CD4-positive, alpha-beta T cell (primary cell): Measurements from ENCODE around the gene UROD. TPM values are rescaled to one million over a fixed set of nuclear protein-coding genes. Genes with fewer than 3 reads are reported as not detected.

Source experiments
- ATAC-seq: fragments of 200-7000 bp; cut with Tn5 transposase; one replicate; pipeline ENCODE4 v1.10.0; 2022; ENCODE audit warnings: mild to moderate bottlenecking; ENCODE audit not compliant: poor library complexity
- CTCF ChIA-PET: fragments of 350-600 bp; sonication (Branson Sonifier 250); formaldehyde crosslinking; loops from one replicate; lab custom pipeline; 2021; ENCODE audit warnings: antibody characterized with exemption, inconsistent platforms; lab: Charles Lee
- POLR2A ChIA-PET: fragments of 350-600 bp; sonication (Branson Sonifier 250); formaldehyde crosslinking; loops from one replicate; lab custom pipeline; 2021; ENCODE audit warnings: antibody characterized with exemption, inconsistent platforms; lab: Charles Lee
- DNase-seq, 14 experiments: peaks; one replicate each; pipeline ENCODE4 v3.0.0-alpha.2; 2013 to 2020; ENCODE audit warnings: mixed read lengths in 2 of 14
- H3K27ac ChIP-seq, 2 donors: one replicate each; pipeline versions ENCODE4 v1.5.1 to v1.7.0; 2013; ENCODE audit warnings: low read length in 2 of 2, low read depth in 1 of 2, mild to moderate bottlenecking in 1 of 2
- H3K27me3 ChIP-seq, 2 experiments: 1 replicate in 1 of 2; 2 replicates in 1 of 2; pipeline versions ENCODE4 v1.6.1 to v1.7.0; 2013; ENCODE audit warnings: low read length in 2 of 2, control low read depth in 1 of 2, mild to moderate bottlenecking in 1 of 2, moderate library complexity in 1 of 2; ENCODE audit not compliant: insufficient read depth in 2 of 2, control insufficient read depth in 1 of 2
- H3K36me3 ChIP-seq: one replicate; pipeline ENCODE4 v1.6.1; 2013; ENCODE audit warnings: low read length, control low read depth; ENCODE audit not compliant: insufficient read depth
- H3K4me1 ChIP-seq: one replicate; pipeline ENCODE4 v1.6.1; 2013; ENCODE audit warnings: low read length, control low read depth; ENCODE audit not compliant: insufficient read depth
- H3K4me3 ChIP-seq: one replicate; pipeline ENCODE4 v1.5.1; 2013; ENCODE audit warnings: mild to moderate bottlenecking, low read length, moderate library complexity
- H3K9me3 ChIP-seq, 2 experiments: 1 replicate in 1 of 2; 2 replicates in 1 of 2; pipeline versions ENCODE4 v1.6.1 to v1.7.0; 2013; ENCODE audit warnings: low read length in 2 of 2, mild to moderate bottlenecking in 2 of 2, control low read depth in 1 of 2, moderate library complexity in 1 of 2; ENCODE audit not compliant: control insufficient read depth in 1 of 2, insufficient read depth in 1 of 2
- H3K27ac Mint-ChIP-seq: one replicate; pipeline ENCODE4 v1.8.0; 2020; ENCODE audit warnings: mixed read lengths
- H3K27me3 Mint-ChIP-seq: one replicate; pipeline ENCODE4 v1.8.0; 2021; ENCODE audit warnings: mixed read lengths
- H3K36me3 Mint-ChIP-seq: one replicate; pipeline ENCODE4 v1.8.0; 2021; ENCODE audit warnings: low read depth, mixed read lengths
- H3K4me1 Mint-ChIP-seq: one replicate; pipeline ENCODE4 v1.8.0; 2021; ENCODE audit warnings: low read depth, mixed read lengths
- H3K4me3 Mint-ChIP-seq: one replicate; pipeline ENCODE4 v1.8.0; 2020; ENCODE audit warnings: mild to moderate bottlenecking, mixed read lengths
- H3K9me3 Mint-ChIP-seq: one replicate; pipeline ENCODE4 v1.8.0; 2020; ENCODE audit warnings: mixed read lengths
- CTCF ChIP-seq: fragments of 200-600 bp; IDR thresholded peaks from one replicate; pipeline ENCODE4 v1.8.0; 2022; ENCODE audit warnings: antibody characterized with exemption, mild to moderate bottlenecking
- intact Hi-C, 2 experiments: fragments of 100-400 bp; cut with DNase I in 1 of 2; cut with micrococcal nuclease in 1 of 2; formaldehyde crosslinking; loops; one replicate each; pipeline versions ENCODE4 v1.15.1 to v1.9.0; 2023 to 2025; cut with DNase I, micrococcal nuclease
- total RNA-seq, 174 experiments: library from RNA in 2 of 174; stranded (reverse) in 2 of 174; gene quantifications; one replicate each; pipeline ENCODE4 v1.2.3 and lab custom pipeline; 2021 to 2026

Gene UROD
- total RNA-seq, 2 experiments from 2014 or later, result 41.0 to 42.4 TPM

GRCh38 chr1:44985747-44986359, 26.2 kb upstream of the UROD start:
- no peaks in the 10 kb centered on the region for H3K27me3 Mint-ChIP-seq
- peaks cover 3% of the 10 kb centered on the region for H3K36me3 ChIP-seq
- no peaks in the 10 kb centered on the region for H3K27me3 ChIP-seq
- ATAC-seq (no peak), DNase-seq (no peak)
- TF ChIP-seq CTCF, result no peak
- peak overlapping the region; percentile 99 for H3K4me3 Mint-ChIP-seq
- no peaks in the 10 kb centered on the region for H3K9me3 Mint-ChIP-seq
- ChIA-PET CTCF (interaction anchor here (0.6 to 1.8 kb wide), 4 partner anchors 10 to 200 kb away, joined by 3 to 7 read pairs (median 4); partner anchors contain the start of gene HECTD3), POLR2A (interaction anchor here (0.6 to 2.4 kb wide), 17 partner anchors 26 to 565 kb away, joined by 3 to 51 read pairs (median 4); partner anchors contain the start of genes AKR1A1, BTBD19, CCDC163 and DYNLT4)
- H3K4me3 ChIP-seq, result peak overlapping the region; percentile 73
- H3K27ac ChIP-seq, result no peak overlapping the region
- intact Hi-C loops, result loop anchor here (1.0 to 10.0 kb wide), 6 partner anchors 25 to 249 kb away; partner anchors contain the start of genes BTBD19 (in 1 of the 2), DYNLT4 (in 1 of the 2), HECTD3 (in 1 of the 2) and KIF2C (in 1 of the 2)
- H3K4me1 ChIP-seq, result peaks cover 20% of the 10 kb centered on the region
- peaks cover 32% of the 10 kb centered on the region for H3K4me1 Mint-ChIP-seq
- H3K9me3 ChIP-seq, result no peaks in the 10 kb centered on the region
- peaks cover 13% of the 10 kb centered on the region for H3K36me3 Mint-ChIP-seq
- H3K27ac Mint-ChIP-seq, result peak overlapping the region; percentile 74

- Mint-ChIP-seq H3K4me3 (peak overlapping the region; percentile 65), H3K4me1 (peaks cover 19% of the 10 kb centered on the region), H3K36me3 (peaks cover 6% of the 10 kb centered on the region), H3K27ac (no peak overlapping the region), H3K9me3 (no peaks in the 10 kb centered on the region), H3K27me3 (no peaks in the 10 kb centered on the region)
- DNase-seq (no peak), ATAC-seq (no peak)
- ChIA-PET POLR2A (interaction anchor here (0.6 to 1.8 kb wide), 2 partner anchors 23 to 317 kb away, joined by 3 to 6 read pairs; partner anchors contain the start of genes HECTD3 and UROD), CTCF (interaction anchor here (0.7 kb wide), 1 partner anchor 182 kb away, joined by 3 read pairs; no protein-coding TSS in a partner anchor)
- peaks cover 20% of the 10 kb centered on the region for H3K4me1 ChIP-seq
- H3K36me3 ChIP-seq, result no peaks in the 10 kb centered on the region
- no peak for TF ChIP-seq CTCF
- H3K27ac ChIP-seq, result no peak overlapping the region
- no peaks in the 10 kb centered on the region for H3K9me3 ChIP-seq
- intact Hi-C loops, result loop anchor here (5.0 to 10.0 kb wide), 3 partner anchors 151 to 251 kb away; partner anchors contain the start of genes BTBD19 (in 1 of the 2), DYNLT4 (in 1 of the 2), KIF2C (in 1 of the 2) and PLK3 (in 1 of the 2)
- no peaks in the 10 kb centered on the region for H3K27me3 ChIP-seq
- H3K4me3 ChIP-seq, result no peak overlapping the region
Measured at GRCh38 chr1:44988531-44989156, 23.4 kb upstream of the UROD start.

GRCh38 chr1:44994309-44994898, 17.6 kb upstream of the UROD start:
- Mint-ChIP-seq H3K36me3 (no peaks in the 10 kb centered on the region), H3K4me3 (no peak overlapping the region), H3K9me3 (no peaks in the 10 kb centered on the region), H3K27ac (no peak overlapping the region), H3K27me3 (no peaks in the 10 kb centered on the region), H3K4me1 (no peaks in the 10 kb centered on the region)
- H3K9me3 ChIP-seq, result no peaks in the 10 kb centered on the region
- ChIA-PET POLR2A (no interaction called here), CTCF (no interaction called here)
- H3K27me3 ChIP-seq, result no peaks in the 10 kb centered on the region
- intact Hi-C loops, result no loop called here
- H3K4me3 ChIP-seq, result no peak overlapping the region
- H3K36me3 ChIP-seq, result no peaks in the 10 kb centered on the region
- TF ChIP-seq CTCF, result no peak
- H3K4me1 ChIP-seq, result no peaks in the 10 kb centered on the region
- H3K27ac ChIP-seq, result no peak overlapping the region
- ATAC-seq (no peak), DNase-seq (no peak)
